Measurements from ENCODE around the gene CLEC2A.
"Not testable (repeated sequence)": the region's sequence is repeated elsewhere in the genome, so short reads cannot be mapped to it uniquely, and the experiment has no call there.

Gene CLEC2A

GRCh38 chr12:9876120-9876519 lies 56.0 kb downstream of the CLEC2A start:
- DNase-seq, result not testable (repeated sequence)

DNA sequence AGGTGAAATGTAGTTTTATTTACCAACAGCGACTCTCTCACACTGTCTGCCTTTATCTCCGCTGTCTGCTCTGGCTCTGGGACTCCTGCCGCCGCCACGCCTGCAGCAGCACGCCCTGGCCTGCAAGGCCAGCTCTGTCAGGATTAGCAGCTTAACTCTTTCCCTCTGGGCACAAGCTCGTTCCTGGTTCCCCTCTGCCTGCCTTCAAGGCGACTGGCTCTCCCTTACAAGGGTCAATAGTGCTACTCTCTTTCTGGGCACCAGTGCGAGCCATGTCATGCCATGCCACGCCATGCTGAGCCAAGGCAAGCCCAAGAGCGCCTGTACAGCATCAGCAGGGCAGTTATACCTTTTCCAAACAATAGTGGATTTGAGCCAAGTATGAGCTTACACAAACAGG lies 59.4 kb downstream of the CLEC2A start:
- no peak for DNase-seq

DNA sequence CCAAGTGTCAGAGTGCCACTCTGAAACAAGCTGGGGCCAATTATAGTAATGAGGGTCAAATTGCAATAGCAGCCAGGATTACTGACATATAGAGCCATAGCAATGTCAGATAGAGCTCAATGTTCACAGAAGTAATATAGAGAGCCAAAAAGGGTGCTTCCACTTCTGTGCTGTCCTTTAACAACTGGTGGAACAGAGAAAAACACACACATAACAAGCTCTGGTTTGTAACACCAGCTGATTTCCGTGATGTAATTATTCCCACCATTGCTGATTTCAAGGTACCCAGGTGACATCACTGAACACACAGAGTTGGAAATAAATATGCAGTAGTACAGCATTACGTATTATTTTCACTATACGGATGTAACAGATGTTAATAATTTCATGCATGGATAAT lies 60.0 kb downstream of the CLEC2A start:
- no peak for DNase-seq

GRCh38 chr12:9870286-9870866 lies 61.8 kb downstream of the CLEC2A start:
- DNase-seq, result no peak

DNA sequence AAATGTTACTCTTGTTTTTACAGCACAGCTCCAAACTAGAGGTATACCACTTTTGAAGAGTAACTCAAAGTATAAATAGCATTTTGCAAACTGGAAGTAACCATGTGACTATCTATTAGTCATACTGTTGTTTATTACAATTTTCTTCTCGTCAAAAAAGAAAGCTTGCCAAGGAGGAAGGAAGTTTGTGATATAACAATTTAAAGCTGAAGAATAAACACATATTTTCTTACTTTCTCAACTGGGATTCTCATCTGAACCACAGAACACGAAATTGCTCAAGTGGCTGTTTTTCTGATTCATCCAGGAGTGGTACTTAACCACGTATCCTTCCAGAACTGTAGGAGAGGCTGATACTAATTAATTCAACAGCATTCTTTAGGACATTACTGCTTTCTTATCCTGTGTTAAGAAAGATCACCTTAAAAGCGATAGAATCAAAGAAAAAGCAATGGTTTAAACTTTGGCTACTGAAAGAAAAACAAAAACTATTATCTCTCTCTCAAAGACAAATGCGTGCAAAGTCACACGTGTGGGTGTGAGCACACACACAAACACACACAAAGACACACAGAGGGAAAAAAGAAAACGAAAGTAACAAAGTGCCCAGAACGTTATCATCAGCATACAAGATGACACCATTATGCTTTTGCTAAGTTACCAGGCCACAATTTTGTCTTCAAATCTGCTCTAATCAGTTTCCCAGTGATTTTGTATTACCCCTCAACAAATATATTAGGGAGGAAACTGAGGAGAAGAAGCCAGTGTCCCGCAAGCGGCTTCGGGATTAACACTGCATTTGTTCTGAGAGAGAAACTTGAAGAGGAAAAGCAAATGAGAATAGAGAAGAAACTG lies 62.6 kb downstream of the CLEC2A start, which contains the start of gene CLEC2B:
CLEC2B (minus strand) TSS at position 48 of the 855 bp plus-strand sequence.
- no peak for DNase-seq

GRCh38 chr12:9868951-9869306 lies 63.2 kb downstream of the CLEC2A start:
- DNase-seq, result no peak

DNA sequence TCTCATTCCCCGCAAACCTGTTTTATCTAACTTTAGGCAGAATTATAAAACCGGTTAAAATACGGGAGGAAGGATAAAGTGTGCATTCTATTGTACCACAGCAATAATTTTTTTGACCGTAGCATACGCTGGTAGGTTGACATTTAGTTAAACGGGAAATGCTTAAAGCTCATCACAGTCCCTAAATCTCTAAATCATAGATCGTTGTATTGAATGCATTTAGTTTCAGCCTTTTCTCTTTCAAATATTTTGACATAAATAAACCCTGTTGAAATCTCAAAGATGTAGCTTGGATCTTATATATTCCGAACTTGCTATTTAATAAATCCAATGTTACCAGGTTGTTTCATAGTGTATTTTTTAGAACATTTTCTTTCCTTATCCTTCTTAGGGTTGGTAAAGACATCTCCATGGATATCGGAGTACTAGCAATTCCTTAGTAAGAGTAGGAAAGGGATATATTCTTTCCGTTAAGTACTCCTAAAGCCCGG lies 63.8 kb downstream of the CLEC2A start:
- DNase-seq, result no peak

GRCh38 chr12:9867531-9867930 lies 64.6 kb downstream of the CLEC2A start:
- DNase-seq, result no peak

- DNase-seq, result no peak
These were observed 65.3 kb downstream of the CLEC2A start for GRCh38 chr12:9866860-9867269.

GRCh38 chr12:9864913-9865675 lies 67.1 kb downstream of the CLEC2A start:
- DNase-seq, result no peak

Measured in DMS79 treated with DMSO at 0.1 percent for 48 hours (cell line).